Measurements from ENCODE around the gene NXN.
"Not testable (repeated sequence)": the region's sequence is repeated elsewhere in the genome, so short reads cannot be mapped to it uniquely, and the experiment has no call there.

The NXN gene

GRCh38 chr17:979212-979538, 401 bp downstream of the NXN start:
- DNase-seq (ENCODE audit: low read depth) = no peak

- DNase-seq (ENCODE audit: low read depth) = no peak
These were observed 1.2 kb downstream of the NXN start for GRCh38 chr17:978103-979093.

GRCh38 chr17:977166-977565, 2.4 kb downstream of the NXN start:
- no peak for DNase-seq (ENCODE audit: low read depth)

GRCh38 chr17:976312-976711, 3.3 kb downstream of the NXN start:
- DNase-seq (ENCODE audit: low read depth) = no peak

GRCh38 chr17:975371-975915, 4.1 kb downstream of the NXN start:
- no peak for DNase-seq (ENCODE audit: low read depth)

- not testable (repeated sequence) for DNase-seq (ENCODE audit: low read depth)
These were observed 4.8 kb downstream of the NXN start for GRCh38 chr17:974778-975177.

- no peak for DNase-seq (ENCODE audit: low read depth)
These were observed 6.5 kb downstream of the NXN start for GRCh38 chr17:973053-973452.

GRCh38 chr17:971861-972260, 7.7 kb downstream of the NXN start:
- not testable (repeated sequence) for DNase-seq (ENCODE audit: low read depth)

- DNase-seq (ENCODE audit: low read depth) = no peak
These were observed 9.2 kb downstream of the NXN start for GRCh38 chr17:970364-970763.

- DNase-seq (ENCODE audit: low read depth) = no peak
These were observed 9.7 kb downstream of the NXN start for GRCh38 chr17:969811-970355.

GRCh38 chr17:968812-969730, 10.5 kb downstream of the NXN start:
- DNase-seq (ENCODE audit: low read depth) = no peak

- no peak for DNase-seq (ENCODE audit: low read depth)
These were observed 12.5 kb downstream of the NXN start for GRCh38 chr17:967122-967521.

GRCh38 chr17:965311-965989, 14.1 kb downstream of the NXN start:
- DNase-seq (ENCODE audit: low read depth) = no peak

- no peak for DNase-seq (ENCODE audit: low read depth)
These were observed 14.7 kb downstream of the NXN start for GRCh38 chr17:964876-965275.

- no peak for DNase-seq (ENCODE audit: low read depth)
These were observed 16.9 kb downstream of the NXN start for GRCh38 chr17:962670-963069.

GRCh38 chr17:962166-962565, 17.4 kb downstream of the NXN start:
- DNase-seq (ENCODE audit: low read depth) = no peak

- no peak for DNase-seq (ENCODE audit: low read depth)
These were observed 20.7 kb downstream of the NXN start for GRCh38 chr17:958712-959451.

- DNase-seq (ENCODE audit: low read depth) = no peak
These were observed 21.6 kb downstream of the NXN start for GRCh38 chr17:957856-958421.

- DNase-seq (ENCODE audit: low read depth) = no peak
These were observed 22.7 kb downstream of the NXN start for GRCh38 chr17:956905-957304.

- no peak for DNase-seq (ENCODE audit: low read depth)
These were observed 25.0 kb downstream of the NXN start for GRCh38 chr17:954431-955164.

Data from stimulated activated CD8-positive, alpha-beta memory T cell treated with anti-CD3 and anti-CD28 coated beads, Interleukin-4, amount 100 ng/mL, for 24 hours (primary cell).